HepG2 (cell line): ENCODE results near the gene HID1. TPM values are rescaled to one million over a fixed set of nuclear protein-coding genes. Genes with fewer than 3 reads are reported as not detected.

Experiments
- CAMTA2 ChIP-seq: sonication (generic); formaldehyde crosslinking; IDR thresholded peaks from 2 replicates; pipeline ENCODE4 v1.4.0; 2020; ENCODE audit warnings: mild to moderate bottlenecking, missing genetic modification reagents, borderline replicate concordance
- CBFB ChIP-seq: sonication (generic); formaldehyde crosslinking; IDR thresholded peaks from 2 replicates; pipeline ENCODE4 v1.4.0; 2020; ENCODE audit warnings: missing genetic modification reagents
- KAT7 ChIP-seq: IDR thresholded peaks from 2 replicates; pipeline ENCODE4 v1.6.1; 2018; ENCODE audit warnings: borderline replicate concordance, missing compliant biosample characterization
- KDM4B ChIP-seq: sonication (generic); formaldehyde crosslinking; IDR thresholded peaks from 2 replicates; pipeline ENCODE4 v1.4.0; 2020; ENCODE audit warnings: missing genetic modification reagents
- KLF13 ChIP-seq: sonication (generic); formaldehyde crosslinking; IDR thresholded peaks from 2 replicates; pipeline ENCODE4 v1.4.0; 2020; ENCODE audit warnings: mild to moderate bottlenecking, missing genetic modification reagents
- LCORL ChIP-seq, 2 experiments: fragments of 450-650 bp in 1 of 2; sonication (generic) in 1 of 2; formaldehyde crosslinking in 1 of 2; IDR thresholded peaks; 2 replicates each; pipeline versions ENCODE4 v1.5.0 to v1.6.1; 2017 to 2020; ENCODE audit warnings: antibody characterized with exemption in 1 of 2, missing genetic modification reagents in 1 of 2
- MEIS1 ChIP-seq: sonication (generic); formaldehyde crosslinking; IDR thresholded peaks from 2 replicates; pipeline ENCODE4 v1.9.0; 2021; ENCODE audit warnings: mild to moderate bottlenecking, missing genetic modification reagents, moderate library complexity, borderline replicate concordance
- MIER2 ChIP-seq: IDR thresholded peaks from 2 replicates; pipeline ENCODE4 v1.6.1; 2016; ENCODE audit warnings: missing biosample characterization, missing genetic modification reagents
- MLLT10 ChIP-seq: sonication (generic); formaldehyde crosslinking; IDR thresholded peaks from 2 replicates; pipeline ENCODE4 v1.4.0; 2020; ENCODE audit warnings: missing genetic modification reagents
- SALL2 ChIP-seq: sonication (generic); formaldehyde crosslinking; IDR thresholded peaks from 2 replicates; pipeline ENCODE4 v1.8.1; 2023; ENCODE audit warnings: mild to moderate bottlenecking, missing genetic modification reagents, inconsistent platforms
- ZBTB46 ChIP-seq: sonication (generic); formaldehyde crosslinking; IDR thresholded peaks from 2 replicates; pipeline ENCODE4 v1.4.0; 2020; ENCODE audit warnings: mild to moderate bottlenecking, missing genetic modification reagents, borderline replicate concordance
- ZNF230 ChIP-seq: sonication (generic); formaldehyde crosslinking; IDR thresholded peaks from 2 replicates; pipeline ENCODE4 v1.4.0; 2020; ENCODE audit warnings: mild to moderate bottlenecking, missing genetic modification reagents
- ZNF510 ChIP-seq: sonication (generic); formaldehyde crosslinking; IDR thresholded peaks from 2 replicates; pipeline ENCODE4 v1.4.0; 2020; ENCODE audit warnings: low read depth, mild to moderate bottlenecking, missing genetic modification reagents
- ZNF512B ChIP-seq: sonication (generic); formaldehyde crosslinking; IDR thresholded peaks from 2 replicates; pipeline ENCODE4 v1.5.1; 2020; ENCODE audit warnings: missing genetic modification reagents, mild to moderate bottlenecking, borderline replicate concordance
- ZNF576 ChIP-seq: sonication (generic); formaldehyde crosslinking; IDR thresholded peaks from 2 replicates; pipeline ENCODE4 v1.4.0; 2020; ENCODE audit warnings: mild to moderate bottlenecking, missing genetic modification reagents
- ZNF598 ChIP-seq: sonication (generic); formaldehyde crosslinking; IDR thresholded peaks from 2 replicates; pipeline ENCODE4 v1.5.1; 2020; ENCODE audit warnings: mild to moderate bottlenecking, missing genetic modification reagents, borderline replicate concordance
- ZNF781 ChIP-seq: sonication (generic); formaldehyde crosslinking; IDR thresholded peaks from 2 replicates; pipeline ENCODE4 v1.5.1; 2020; ENCODE audit warnings: borderline replicate concordance, mild to moderate bottlenecking, missing genetic modification reagents; ENCODE audit errors: not compliant biosample characterization
- polyA plus RNA-seq, 8 experiments: library from polyadenylated mRNA; depleted of rRNA in 3 of 8; stranded (reverse) in 7 of 8; unstranded in 1 of 8; fragments of >200 nt; fragmentation: Illumina TruSeq in 4 of 8; extraction: Trizol in 4 of 8; gene quantifications; 2 replicates each; pipeline versions ENCODE4 v1.2.1 to v1.2.3, GENCODE V29; 2011 to 2016; ENCODE audit warnings: low read depth in 4 of 8, missing spikeins in 1 of 8, mixed read lengths in 1 of 8; ENCODE audit not compliant: insufficient read depth in 1 of 8
- total RNA-seq, 5 experiments: library from RNA; depleted of rRNA; stranded (reverse); fragments of >200 nt; fragmentation: Illumina TruSeq; extraction: Trizol; gene quantifications; 2 replicates each; pipeline ENCODE4 v1.2.3, GENCODE V29; 2016; ENCODE audit warnings: low read depth in 1 of 5
- TF ChIP-seq, protein P1 (sequence below): sonication (generic); formaldehyde crosslinking; IDR thresholded peaks from 2 replicates; pipeline ENCODE4 v1.9.0; 2021; ENCODE audit warnings: missing genetic modification reagents, borderline replicate concordance
- TF ChIP-seq, protein P2 (sequence below): sonication (generic); formaldehyde crosslinking; IDR thresholded peaks from 2 replicates; pipeline ENCODE4 v1.5.0; 2020; ENCODE audit warnings: missing genetic modification reagents

Gene HID1
- total and polyA plus RNA-seq, 2 of the 13 experiments (the other 11 are each of a cell fraction or from before 2014, with no cell fraction given) = 2.1 to 10.6 TPM

DNA sequence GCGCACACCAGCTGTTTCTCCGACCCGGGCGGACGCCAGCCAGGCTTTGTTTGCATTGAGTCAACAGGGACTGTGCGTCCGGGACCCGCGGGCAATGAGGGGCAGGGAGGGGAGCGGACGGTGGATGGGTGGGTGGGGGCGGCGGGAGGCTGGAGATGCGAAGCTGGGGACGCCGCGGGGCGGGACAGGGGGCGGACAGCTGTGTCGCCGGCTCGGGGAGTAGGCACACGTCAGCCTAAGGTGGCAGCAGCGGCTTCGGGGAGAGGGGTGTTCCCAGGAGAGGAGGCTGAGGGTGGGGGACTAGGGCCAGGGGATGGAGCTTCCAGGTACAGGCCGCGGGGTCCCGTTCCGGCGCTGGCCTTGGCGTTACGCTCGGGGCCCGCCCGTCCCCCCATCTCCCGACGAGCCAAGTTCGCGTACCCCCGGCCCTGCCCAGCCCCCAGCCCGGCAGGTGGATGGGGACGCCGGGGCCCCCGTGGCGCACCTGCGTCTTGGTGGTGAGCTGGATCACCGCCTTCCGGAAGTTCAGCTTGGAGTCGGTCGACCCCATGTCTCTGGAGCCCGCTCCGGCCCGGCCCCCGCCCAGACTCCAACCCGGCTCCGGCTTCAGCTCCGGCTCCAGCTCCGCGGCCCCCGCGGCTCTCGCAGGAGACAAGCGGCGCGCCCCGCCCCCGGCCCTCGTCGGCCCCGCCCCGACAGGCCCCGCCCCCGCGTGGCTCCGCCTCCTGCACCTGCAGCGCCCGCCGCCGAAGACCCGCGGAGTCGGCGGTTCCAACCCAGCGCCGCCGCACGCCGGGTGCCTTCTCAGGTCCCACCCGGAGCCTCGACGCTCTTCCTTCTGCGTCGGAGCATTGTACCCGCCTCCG lies at the start of gene HID1 (continued):
- TF ChIP-seq CAMTA2 (CRISPR knock-in tag) (no peak), ZNF576 (no peak), MIER2 (CRISPR knock-in tag) (no peak), KAT7 (CRISPR knock-in tag) (peak; percentile 28; the same call in 1 of the 2 replicates), SALL2 (CRISPR knock-in tag) (peak; percentile 67; the same call in 1 of the 2 replicates), ZBTB46 (CRISPR knock-in tag) (no peak), ZNF230 (CRISPR knock-in tag) (peak; percentile 27; the same call in 1 of the 2 replicates), MLLT10 (CRISPR knock-in tag) (no peak), ZNF598 (CRISPR knock-in tag) (no peak), ZNF781 (CRISPR knock-in tag) (no peak), KDM4B (CRISPR knock-in tag) (no peak; the same call in 1 of the 2 replicates), ZNF512B (CRISPR knock-in tag) (no peak), MEIS1 (CRISPR knock-in tag) (no peak; the same call in 1 of the 2 replicates), ZNF510 (CRISPR knock-in tag) (no peak), LCORL (IDR thresholded peaks at IDR 0.05) (no peak), LCORL (CRISPR knock-in tag; IDR thresholded peaks at IDR 0.05) (peak; percentile 91), CBFB (CRISPR knock-in tag) (0 out of 2 replicates have a peak, but pooled peaks have one; percentile 5), KLF13 (CRISPR knock-in tag) (no peak)
- TF ChIP-seq, protein P1, sequence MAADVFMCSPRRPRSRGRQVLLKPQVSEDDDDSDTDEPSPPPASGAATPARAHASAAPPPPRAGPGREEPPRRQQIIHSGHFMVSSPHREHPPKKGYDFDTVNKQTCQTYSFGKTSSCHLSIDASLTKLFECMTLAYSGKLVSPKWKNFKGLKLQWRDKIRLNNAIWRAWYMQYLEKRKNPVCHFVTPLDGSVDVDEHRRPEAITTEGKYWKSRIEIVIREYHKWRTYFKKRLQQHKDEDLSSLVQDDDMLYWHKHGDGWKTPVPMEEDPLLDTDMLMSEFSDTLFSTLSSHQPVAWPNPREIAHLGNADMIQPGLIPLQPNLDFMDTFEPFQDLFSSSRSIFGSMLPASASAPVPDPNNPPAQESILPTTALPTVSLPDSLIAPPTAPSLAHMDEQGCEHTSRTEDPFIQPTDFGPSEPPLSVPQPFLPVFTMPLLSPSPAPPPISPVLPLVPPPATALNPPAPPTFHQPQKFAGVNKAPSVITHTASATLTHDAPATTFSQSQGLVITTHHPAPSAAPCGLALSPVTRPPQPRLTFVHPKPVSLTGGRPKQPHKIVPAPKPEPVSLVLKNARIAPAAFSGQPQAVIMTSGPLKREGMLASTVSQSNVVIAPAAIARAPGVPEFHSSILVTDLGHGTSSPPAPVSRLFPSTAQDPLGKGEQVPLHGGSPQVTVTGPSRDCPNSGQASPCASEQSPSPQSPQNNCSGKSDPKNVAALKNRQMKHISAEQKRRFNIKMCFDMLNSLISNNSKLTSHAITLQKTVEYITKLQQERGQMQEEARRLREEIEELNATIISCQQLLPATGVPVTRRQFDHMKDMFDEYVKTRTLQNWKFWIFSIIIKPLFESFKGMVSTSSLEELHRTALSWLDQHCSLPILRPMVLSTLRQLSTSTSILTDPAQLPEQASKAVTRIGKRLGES = no peak
- TF ChIP-seq, protein P2, sequence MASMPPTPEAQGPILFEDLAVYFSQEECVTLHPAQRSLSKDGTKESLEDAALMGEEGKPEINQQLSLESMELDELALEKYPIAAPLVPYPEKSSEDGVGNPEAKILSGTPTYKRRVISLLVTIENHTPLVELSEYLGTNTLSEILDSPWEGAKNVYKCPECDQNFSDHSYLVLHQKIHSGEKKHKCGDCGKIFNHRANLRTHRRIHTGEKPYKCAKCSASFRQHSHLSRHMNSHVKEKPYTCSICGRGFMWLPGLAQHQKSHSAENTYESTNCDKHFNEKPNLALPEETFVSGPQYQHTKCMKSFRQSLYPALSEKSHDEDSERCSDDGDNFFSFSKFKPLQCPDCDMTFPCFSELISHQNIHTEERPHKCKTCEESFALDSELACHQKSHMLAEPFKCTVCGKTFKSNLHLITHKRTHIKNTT (CRISPR knock-in tag) = no peak
